Nephron progenitor cell (in vitro differentiated cells): ENCODE measurements around the gene ALOX5AP.

Source experiments
- DNase-seq: peaks from one replicate; pipeline ENCODE4 v3.0.0; 2021
- H3K27ac Mint-ChIP-seq: 2 replicates; pipeline ENCODE4 v1.8.0; 2021; ENCODE audit warnings: mild to moderate bottlenecking, moderate library complexity, mixed read lengths
- H3K27me3 Mint-ChIP-seq: 2 replicates; pipeline ENCODE4 v1.8.0; 2021; ENCODE audit warnings: mild to moderate bottlenecking, low read depth, mixed read lengths; ENCODE audit not compliant: poor library complexity
- H3K36me3 Mint-ChIP-seq: 2 replicates; pipeline ENCODE4 v1.8.0; 2021; ENCODE audit warnings: low read depth, mixed read lengths
- H3K4me1 Mint-ChIP-seq: 2 replicates; pipeline ENCODE4 v1.8.0; 2021; ENCODE audit warnings: mixed read lengths
- H3K4me3 Mint-ChIP-seq: 2 replicates; pipeline ENCODE4 v1.8.0; 2021; ENCODE audit warnings: mild to moderate bottlenecking, moderate library complexity, mixed read lengths
- H3K9me3 Mint-ChIP-seq: 2 replicates; pipeline ENCODE4 v1.8.0; 2021; ENCODE audit warnings: mild to moderate bottlenecking, moderate library complexity, mixed read lengths
- CTCF ChIP-seq: fragments of 200-600 bp; sonication (generic); IDR thresholded peaks from 2 replicates; pipeline ENCODE4 v1.5.0; 2021; ENCODE audit warnings: antibody characterized with exemption

The ALOX5AP gene

GRCh38 chr13:30715837-30716236, 19.5 kb upstream of the ALOX5AP start:
- H3K4me3 Mint-ChIP-seq = no peak overlapping the region
- no peak overlapping the region for H3K27ac Mint-ChIP-seq
- peaks cover 6% of the 10 kb centered on the region for H3K27me3 Mint-ChIP-seq
- no peak for TF ChIP-seq CTCF
- peaks cover 59% of the 10 kb centered on the region for H3K4me1 Mint-ChIP-seq
- no peaks in the 10 kb centered on the region for H3K9me3 Mint-ChIP-seq
- no peaks in the 10 kb centered on the region for H3K36me3 Mint-ChIP-seq
- no peak for DNase-seq

- Mint-ChIP-seq H3K4me1 (peaks cover 35% of the 10 kb centered on the region), H3K27ac (peak overlapping the region; percentile 25), H3K4me3 (no peak overlapping the region), H3K36me3 (no peaks in the 10 kb centered on the region), H3K9me3 (no peaks in the 10 kb centered on the region), H3K27me3 (peaks cover 5% of the 10 kb centered on the region)
- DNase-seq = no peak
- TF ChIP-seq CTCF = no peak
Measured at GRCh38 chr13:30718661-30719524, 16.4 kb upstream of the ALOX5AP start.

- Mint-ChIP-seq H3K9me3 (no peaks in the 10 kb centered on the region), H3K4me1 (peaks cover 32% of the 10 kb centered on the region), H3K27me3 (peaks cover 5% of the 10 kb centered on the region), H3K27ac (peak overlapping the region; percentile 25), H3K36me3 (no peaks in the 10 kb centered on the region), H3K4me3 (no peak overlapping the region)
- no peak for DNase-seq
- TF ChIP-seq CTCF = no peak
Measured at GRCh38 chr13:30719525-30719914, 15.8 kb upstream of the ALOX5AP start.

- H3K27ac Mint-ChIP-seq = no peak overlapping the region
Measured at GRCh38 chr13:30720172-30720869, 15.0 kb upstream of the ALOX5AP start.

GRCh38 chr13:30721936-30722335, 13.4 kb upstream of the ALOX5AP start:
- no peak for DNase-seq
- peaks cover 5% of the 10 kb centered on the region for H3K27me3 Mint-ChIP-seq
- no peaks in the 10 kb centered on the region for H3K36me3 Mint-ChIP-seq
- peaks cover 23% of the 10 kb centered on the region for H3K4me1 Mint-ChIP-seq
- H3K9me3 Mint-ChIP-seq = no peaks in the 10 kb centered on the region
- TF ChIP-seq CTCF = no peak
- no peak overlapping the region for H3K27ac Mint-ChIP-seq
- H3K4me3 Mint-ChIP-seq = no peak overlapping the region

More at GRCh38 chr13:30720172-30720869, 15.0 kb upstream of the ALOX5AP start:
- DNase-seq = no peak
- no peak overlapping the region for H3K4me3 Mint-ChIP-seq
- no peak for TF ChIP-seq CTCF
- H3K9me3 Mint-ChIP-seq = no peaks in the 10 kb centered on the region
- H3K4me1 Mint-ChIP-seq = peaks cover 32% of the 10 kb centered on the region
- peaks cover 5% of the 10 kb centered on the region for H3K27me3 Mint-ChIP-seq
- H3K36me3 Mint-ChIP-seq = no peaks in the 10 kb centered on the region
